ENCODE results near the gene TGFBR3L. TPM values are rescaled to one million over a fixed set of nuclear protein-coding genes. Genes with fewer than 3 reads are reported as not detected.

The TGFBR3L gene
- total and polyA plus RNA-seq, 10 of the 15 experiments (the other 5 are each of a cell fraction or from before 2014, with no cell fraction given) = 0.20 to 0.23 TPM; not detected in 8

DNA sequence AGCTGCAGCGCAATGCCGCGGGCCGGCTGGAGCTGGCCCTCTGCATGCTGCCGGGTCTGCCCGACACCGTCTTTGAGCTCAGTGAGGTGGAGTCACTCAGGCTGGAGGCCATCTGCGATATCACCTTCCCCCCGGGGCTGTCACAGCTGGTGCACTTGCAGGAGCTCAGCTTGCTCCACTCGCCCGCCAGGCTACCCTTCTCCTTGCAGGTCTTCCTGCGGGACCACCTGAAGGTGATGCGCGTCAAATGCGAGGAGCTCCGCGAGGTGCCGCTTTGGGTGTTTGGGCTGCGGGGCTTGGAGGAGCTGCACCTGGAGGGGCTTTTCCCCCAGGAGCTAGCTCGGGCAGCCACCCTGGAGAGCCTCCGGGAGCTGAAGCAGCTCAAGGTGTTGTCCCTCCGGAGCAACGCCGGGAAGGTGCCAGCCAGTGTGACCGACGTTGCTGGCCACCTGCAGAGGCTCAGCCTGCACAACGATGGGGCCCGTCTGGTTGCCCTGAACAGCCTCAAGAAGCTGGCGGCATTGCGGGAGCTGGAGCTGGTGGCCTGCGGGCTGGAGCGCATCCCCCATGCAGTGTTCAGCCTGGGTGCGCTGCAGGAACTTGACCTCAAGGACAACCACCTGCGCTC lies 14.8 kb upstream of the TGFBR3L start (continued):
- TF ChIP-seq, protein P1, sequence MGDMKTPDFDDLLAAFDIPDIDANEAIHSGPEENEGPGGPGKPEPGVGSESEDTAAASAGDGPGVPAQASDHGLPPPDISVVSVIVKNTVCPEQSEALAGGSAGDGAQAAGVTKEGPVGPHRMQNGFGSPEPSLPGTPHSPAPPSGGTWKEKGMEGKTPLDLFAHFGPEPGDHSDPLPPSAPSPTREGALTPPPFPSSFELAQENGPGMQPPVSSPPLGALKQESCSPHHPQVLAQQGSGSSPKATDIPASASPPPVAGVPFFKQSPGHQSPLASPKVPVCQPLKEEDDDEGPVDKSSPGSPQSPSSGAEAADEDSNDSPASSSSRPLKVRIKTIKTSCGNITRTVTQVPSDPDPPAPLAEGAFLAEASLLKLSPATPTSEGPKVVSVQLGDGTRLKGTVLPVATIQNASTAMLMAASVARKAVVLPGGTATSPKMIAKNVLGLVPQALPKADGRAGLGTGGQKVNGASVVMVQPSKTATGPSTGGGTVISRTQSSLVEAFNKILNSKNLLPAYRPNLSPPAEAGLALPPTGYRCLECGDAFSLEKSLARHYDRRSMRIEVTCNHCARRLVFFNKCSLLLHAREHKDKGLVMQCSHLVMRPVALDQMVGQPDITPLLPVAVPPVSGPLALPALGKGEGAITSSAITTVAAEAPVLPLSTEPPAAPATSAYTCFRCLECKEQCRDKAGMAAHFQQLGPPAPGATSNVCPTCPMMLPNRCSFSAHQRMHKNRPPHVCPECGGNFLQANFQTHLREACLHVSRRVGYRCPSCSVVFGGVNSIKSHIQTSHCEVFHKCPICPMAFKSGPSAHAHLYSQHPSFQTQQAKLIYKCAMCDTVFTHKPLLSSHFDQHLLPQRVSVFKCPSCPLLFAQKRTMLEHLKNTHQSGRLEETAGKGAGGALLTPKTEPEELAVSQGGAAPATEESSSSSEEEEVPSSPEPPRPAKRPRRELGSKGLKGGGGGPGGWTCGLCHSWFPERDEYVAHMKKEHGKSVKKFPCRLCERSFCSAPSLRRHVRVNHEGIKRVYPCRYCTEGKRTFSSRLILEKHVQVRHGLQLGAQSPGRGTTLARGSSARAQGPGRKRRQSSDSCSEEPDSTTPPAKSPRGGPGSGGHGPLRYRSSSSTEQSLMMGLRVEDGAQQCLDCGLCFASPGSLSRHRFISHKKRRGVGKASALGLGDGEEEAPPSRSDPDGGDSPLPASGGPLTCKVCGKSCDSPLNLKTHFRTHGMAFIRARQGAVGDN (IDR thresholded peaks at IDR 0.05) = no peak
- TF ChIP-seq, protein P2, sequence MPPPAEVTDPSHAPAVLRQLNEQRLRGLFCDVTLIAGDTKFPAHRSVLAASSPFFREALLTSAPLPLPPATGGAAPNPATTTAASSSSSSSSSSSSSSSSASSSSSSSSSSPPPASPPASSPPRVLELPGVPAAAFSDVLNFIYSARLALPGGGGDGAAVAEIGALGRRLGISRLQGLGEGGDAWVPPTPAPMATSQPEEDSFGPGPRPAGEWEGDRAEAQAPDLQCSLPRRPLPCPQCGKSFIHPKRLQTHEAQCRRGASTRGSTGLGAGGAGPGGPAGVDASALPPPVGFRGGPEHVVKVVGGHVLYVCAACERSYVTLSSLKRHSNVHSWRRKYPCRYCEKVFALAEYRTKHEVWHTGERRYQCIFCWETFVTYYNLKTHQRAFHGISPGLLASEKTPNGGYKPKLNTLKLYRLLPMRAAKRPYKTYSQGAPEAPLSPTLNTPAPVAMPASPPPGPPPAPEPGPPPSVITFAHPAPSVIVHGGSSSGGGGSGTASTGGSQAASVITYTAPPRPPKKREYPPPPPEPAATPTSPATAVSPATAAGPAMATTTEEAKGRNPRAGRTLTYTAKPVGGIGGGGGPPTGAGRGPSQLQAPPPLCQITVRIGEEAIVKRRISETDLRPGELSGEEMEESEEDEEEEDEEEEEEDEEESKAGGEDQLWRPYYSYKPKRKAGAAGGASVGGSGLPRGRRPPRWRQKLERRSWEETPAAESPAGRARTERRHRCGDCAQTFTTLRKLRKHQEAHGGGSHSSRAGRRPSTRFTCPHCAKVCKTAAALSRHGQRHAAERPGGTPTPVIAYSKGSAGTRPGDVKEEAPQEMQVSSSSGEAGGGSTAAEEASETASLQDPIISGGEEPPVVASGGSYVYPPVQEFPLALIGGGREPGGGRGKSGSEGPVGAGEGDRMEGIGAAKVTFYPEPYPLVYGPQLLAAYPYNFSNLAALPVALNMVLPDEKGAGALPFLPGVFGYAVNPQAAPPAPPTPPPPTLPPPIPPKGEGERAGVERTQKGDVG (CRISPR knock-in tag; IDR thresholded peaks at IDR 0.05) = no peak
- TF ChIP-seq ZNF622 (IDR thresholded peaks at IDR 0.05) (no peak), NBN (IDR thresholded peaks at IDR 0.05) (no peak), SMC3 (IDR thresholded peaks at IDR 0.05; ENCODE audit: borderline replicate concordance, low read length) (no peak), CREB1 (IDR thresholded peaks at IDR 0.05; ENCODE audit: low read depth) (no peak), YY1 (IDR thresholded peaks at IDR 0.05; ENCODE audit: low read depth, low read length) (no peak), GATAD2B (conservative IDR thresholded peaks at IDR 0.05; ENCODE audit: low read depth) (no peak), KDM1A (IDR thresholded peaks at IDR 0.05; ENCODE audit: borderline replicate concordance) (no peak), ESRRA (IDR thresholded peaks at IDR 0.05; ENCODE audit: low read length) (no peak)

All from GM12878 (cell line).